B cell (primary cell): Measurements from ENCODE around the gene SDR9C7. TPM values are rescaled to one million over a fixed set of nuclear protein-coding genes. Genes with fewer than 3 reads are reported as not detected.
"Not testable (repeated sequence)": the region's sequence is repeated elsewhere in the genome, so short reads cannot be mapped to it uniquely, and the experiment has no call there.

Experiments used
- ATAC-seq: fragments of 200-7000 bp; cut with Tn5 transposase; one replicate; pipeline ENCODE4 v1.10.0; 2021; ENCODE audit warnings: low read depth, mild to moderate bottlenecking, moderate number of reproducible peaks, moderate library complexity
- CTCF ChIA-PET: fragments of 350-600 bp; sonication (Branson Sonifier 250); formaldehyde crosslinking; loops from one replicate; lab custom pipeline; 2021; ENCODE audit warnings: antibody characterized with exemption, inconsistent platforms; lab: Charles Lee
- POLR2A ChIA-PET: fragments of 350-600 bp; sonication (Branson Sonifier 250); formaldehyde crosslinking; loops from one replicate; lab custom pipeline; 2021; ENCODE audit warnings: antibody characterized with exemption; lab: Charles Lee
- DNase-seq: peaks from one replicate; pipeline ENCODE4 v3.0.0; 2013
- H2AFZ ChIP-seq: 2 replicates; pipeline ENCODE4 v1.6.1; 2012; ENCODE audit warnings: mild to moderate bottlenecking, low read depth, low read length; ENCODE audit not compliant: insufficient read depth, poor library complexity, severe bottlenecking
- H3K27ac ChIP-seq, 2 donors: 1 replicate in 1 of 2; 2 replicates in 1 of 2; pipeline ENCODE4 v1.5.1; 2012 to 2013; ENCODE audit warnings: low read length in 2 of 2, mild to moderate bottlenecking in 2 of 2, moderate library complexity in 1 of 2
- H3K27me3 ChIP-seq, 4 experiments: fragments of 200-600 bp in 1 of 4; sonication (generic) in 1 of 4; replicated peaks in 1 of 4; 1 replicate in 2 of 4; 2 replicates in 2 of 4; pipeline versions ENCODE4 v1.6.1 to v1.7.0; 2013 to 2016; ENCODE audit warnings: low read length in 3 of 4, mild to moderate bottlenecking in 2 of 4, mixed read lengths in 1 of 4, moderate library complexity in 1 of 4; ENCODE audit not compliant: insufficient read depth in 4 of 4, control insufficient read depth in 3 of 4; ENCODE audit errors: control extremely low read depth in 1 of 4
- H3K36me3 ChIP-seq, 2 experiments: replicated peaks in 1 of 2; 1 replicate in 1 of 2; 2 replicates in 1 of 2; pipeline versions ENCODE4 v1.6.1 to v1.7.1; 2013; ENCODE audit warnings: low read length in 1 of 2; ENCODE audit not compliant: insufficient read depth in 2 of 2, control insufficient read depth in 1 of 2; ENCODE audit errors: control extremely low read depth in 1 of 2, extremely low read depth in 1 of 2
- H3K4me1 ChIP-seq, 2 donors: fragments of 200-600 bp in 1 of 2; sonication (generic) in 1 of 2; 1 replicate in 1 of 2; 2 replicates in 1 of 2; pipeline versions ENCODE4 v1.5.1 to v1.6.1; 2013 to 2017; ENCODE audit warnings: low read length in 2 of 2; ENCODE audit not compliant: control insufficient read depth in 2 of 2, insufficient read depth in 2 of 2
- H3K4me2 ChIP-seq: replicated peaks from 2 replicates; pipeline ENCODE3; 2012; ENCODE audit warnings: mild to moderate bottlenecking, low read depth, low read length; ENCODE audit not compliant: poor library complexity, severe bottlenecking
- H3K4me3 ChIP-seq, 5 experiments: fragments of 200-600 bp in 1 of 5; sonication (generic) in 1 of 5; 1 replicate in 3 of 5; 2 replicates in 2 of 5; pipeline versions ENCODE4 v1.5.1 to v1.7.0; 2011 to 2016; ENCODE audit warnings: low read length in 4 of 5, mild to moderate bottlenecking in 4 of 5, low read depth in 2 of 5, control low read depth in 1 of 5, moderate library complexity in 1 of 5; ENCODE audit not compliant: insufficient read depth in 1 of 5; ENCODE audit errors: control extremely low read depth in 1 of 5, extremely low read depth in 1 of 5
- H3K79me2 ChIP-seq: fragments of 200-600 bp; sonication (generic); one replicate; pipeline ENCODE4 v1.6.0; 2016; ENCODE audit warnings: low read length; ENCODE audit not compliant: control insufficient read depth, insufficient read depth
- H3K9ac ChIP-seq: fragments of 200-600 bp; sonication (generic); 2 replicates; pipeline ENCODE4 v1.6.1; 2017; ENCODE audit warnings: mild to moderate bottlenecking, low read length, moderate library complexity
- H3K9me3 ChIP-seq, 3 donors: one replicate each; pipeline versions ENCODE4 v1.6.1 to v1.7.1; 2013; ENCODE audit warnings: low read length in 2 of 3; ENCODE audit not compliant: control insufficient read depth in 2 of 3, insufficient read depth in 1 of 3; ENCODE audit errors: control extremely low read depth in 1 of 3
- H4K20me1 ChIP-seq: 2 replicates; pipeline ENCODE4 v1.6.0; 2012; ENCODE audit warnings: mild to moderate bottlenecking, low read length; ENCODE audit not compliant: insufficient read depth, control insufficient read depth, poor library complexity, severe bottlenecking
- H3K27ac Mint-ChIP-seq: one replicate; pipeline ENCODE4 v1.8.0; 2021; ENCODE audit warnings: mixed read lengths
- H3K27me3 Mint-ChIP-seq: one replicate; pipeline ENCODE4 v1.8.0; 2021; ENCODE audit warnings: mixed read lengths
- H3K4me1 Mint-ChIP-seq: one replicate; pipeline ENCODE4 v1.8.0; 2021; ENCODE audit warnings: mixed read lengths
- H3K4me3 Mint-ChIP-seq: one replicate; pipeline ENCODE4 v1.8.0; 2021; ENCODE audit warnings: mixed read lengths
- H3K9me3 Mint-ChIP-seq: one replicate; pipeline ENCODE4 v1.8.0; 2022; ENCODE audit warnings: mixed read lengths; ENCODE audit not compliant: insufficient read depth
- CTCF ChIP-seq: fragments of 200-600 bp; IDR thresholded peaks from one replicate; pipeline ENCODE4 v1.8.0; 2022; ENCODE audit warnings: antibody characterized with exemption, mild to moderate bottlenecking
- EZH2 ChIP-seq: IDR thresholded peaks from 2 replicates; pipeline ENCODE4 v1.6.1; 2012; ENCODE audit warnings: borderline replicate concordance, low read depth, mild to moderate bottlenecking, moderate library complexity, low read length; ENCODE audit not compliant: insufficient read depth, poor library complexity, severe bottlenecking
- WGBS: methylation state at CpG from one replicate; pipeline ENCODE4 v1.1.5; 2013; ENCODE audit warnings: missing lambda C conversion rate; ENCODE audit not compliant: insufficient coverage; 5-methylcytosine and 5-hydroxymethylcytosine counted together
- intact Hi-C: fragments of 100-400 bp; cut with micrococcal nuclease; formaldehyde crosslinking; loops from one replicate; pipeline ENCODE4 v1.10.0; 2022
- polyA plus RNA-seq: library from polyadenylated mRNA; depleted of rRNA; stranded (reverse); fragments of >200 nt; gene quantifications from 2 replicates; pipeline ENCODE4 v1.2.3, GENCODE V29; 2012
- total RNA-seq, 2 donors: library from RNA; stranded (reverse); fragments of 120-200 nt in 1 of 2; gene quantifications; 1 replicate in 1 of 2; 2 replicates in 1 of 2; pipeline versions ENCODE4 v1.2.3 to v1.2.4, GENCODE V29; 2013 to 2022

The SDR9C7 gene
- total and polyA plus RNA-seq, 2 donors (not counting 1 experiment from before 2014, with no cell fraction given), result not detected

GRCh38 chr12:56884421-56884820 lies 49.8 kb downstream of the SDR9C7 start:
- Histone ChIP-seq H3K9ac (no peak overlapping the region), H4K20me1 (no peaks in the 10 kb centered on the region), H3K27ac (no peak overlapping the region), H3K36me3 (no peaks in the 10 kb centered on the region), H3K4me3 (no peak overlapping the region), H3K9me3 (peaks cover 2 to 17% (median 17%) of the 10 kb centered on the region in 3 donors), H3K4me2 (no peak overlapping the region), H3K79me2 (no peaks in the 10 kb centered on the region), H3K27me3 (peaks cover 0 to 11% (median 5%) of the 10 kb centered on the region in 4 experiments), H2AFZ (no peak overlapping the region), H3K4me1 (no peaks in the 10 kb centered on the region)
- DNase-seq (no peak), ATAC-seq (no peak)
- Mint-ChIP-seq H3K27ac (no peak overlapping the region), H3K27me3 (peaks cover 38% of the 10 kb centered on the region), H3K4me1 (no peaks in the 10 kb centered on the region), H3K4me3 (no peak overlapping the region), H3K9me3 (peaks cover 29% of the 10 kb centered on the region)
- POLR2A ChIA-PET, result no interaction called here
- CTCF ChIA-PET, result no interaction called here
- TF ChIP-seq CTCF (no peak), EZH2 (no peak)
- intact Hi-C loops, result no loop called here
- WGBS, result 60% methylated on average over 1 of the region's 1 CpG

DNA sequence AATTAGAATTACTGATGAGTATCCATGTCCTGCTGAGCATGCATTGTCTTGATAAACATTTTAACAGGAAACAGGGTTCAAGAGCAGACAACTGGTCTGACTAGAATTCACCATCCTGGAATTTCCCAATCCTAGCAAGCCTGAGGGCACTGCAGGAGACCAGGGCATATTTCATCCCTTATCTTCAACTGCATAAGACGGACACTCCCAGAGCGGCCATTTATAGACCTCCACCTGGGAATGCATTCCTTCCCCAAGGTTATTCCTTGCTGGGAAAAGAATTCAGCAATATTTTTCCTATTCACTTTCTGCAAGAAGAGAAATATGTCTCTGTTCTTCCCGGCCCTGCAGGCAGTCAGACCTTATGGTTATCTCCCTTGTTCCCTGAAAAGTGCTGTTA lies 51.8 kb downstream of the SDR9C7 start:
- POLR2A ChIA-PET, H3K36me3 ChIP-seq, CTCF ChIA-PET, H3K4me2 ChIP-seq, H3K27ac Mint-ChIP-seq, intact Hi-C loops, H4K20me1 ChIP-seq, ATAC-seq, H3K4me3 ChIP-seq, H3K4me1 Mint-ChIP-seq, H3K4me3 Mint-ChIP-seq, DNase-seq, H3K4me1 ChIP-seq, H3K27ac ChIP-seq, H2AFZ ChIP-seq, H3K79me2 ChIP-seq, H3K9ac ChIP-seq: not testable (repeated sequence)
- Mint-ChIP-seq H3K27me3 (peaks cover 38% of the 10 kb centered on the region), H3K9me3 (peaks cover 29% of the 10 kb centered on the region)
- WGBS, result 98% methylated on average over 3 of the region's 3 CpGs
- Histone ChIP-seq H3K9me3 (peaks cover 2 to 26% (median 17%) of the 10 kb centered on the region in 3 donors), H3K27me3 (peaks cover 0 to 11% (median 4%) of the 10 kb centered on the region in 4 experiments)
